T-helper 2 cell treated with Interferon-gamma antibody and Interleukin-4, amounts not matched to agents 5 μg/mL and 100 μg/mL, for 36 hours (primary cell): ENCODE data around the gene UBE2E2.

ENCODE experiments used
- DNase-seq: peaks from one replicate; pipeline ENCODE4 v3.0.0; 2021; ENCODE audit warnings: low spot score
- H3K27ac Mint-ChIP-seq: one replicate; pipeline ENCODE4 v1.8.0; 2021; ENCODE audit warnings: mild to moderate bottlenecking, mixed read lengths
- H3K27me3 Mint-ChIP-seq: one replicate; pipeline ENCODE4 v1.8.0; 2021; ENCODE audit warnings: low read depth, mixed read lengths
- H3K36me3 Mint-ChIP-seq: one replicate; pipeline ENCODE4 v1.8.0; 2021; ENCODE audit warnings: low read depth, mixed read lengths
- H3K4me1 Mint-ChIP-seq: one replicate; pipeline ENCODE4 v1.8.0; 2021; ENCODE audit warnings: low read depth, mixed read lengths
- H3K4me3 Mint-ChIP-seq: one replicate; pipeline ENCODE4 v1.8.0; 2022; ENCODE audit warnings: mild to moderate bottlenecking, moderate library complexity, mixed read lengths
- H3K9me3 Mint-ChIP-seq: one replicate; pipeline ENCODE4 v1.8.0; 2021; ENCODE audit warnings: mixed read lengths

The UBE2E2 gene

GRCh38 chr3:23356169-23356568 is 153.0 kb downstream of the UBE2E2 start:
- DNase-seq = no peak
- Mint-ChIP-seq H3K27ac (no peak overlapping the region), H3K9me3 (no peaks in the 10 kb centered on the region), H3K4me1 (no peaks in the 10 kb centered on the region), H3K4me3 (no peak overlapping the region), H3K36me3 (no peaks in the 10 kb centered on the region), H3K27me3 (no peaks in the 10 kb centered on the region)

GRCh38 chr3:23356923-23357322 is 153.8 kb downstream of the UBE2E2 start:
- H3K9me3 Mint-ChIP-seq = no peaks in the 10 kb centered on the region
- no peaks in the 10 kb centered on the region for H3K36me3 Mint-ChIP-seq
- H3K27ac Mint-ChIP-seq = no peak overlapping the region
- H3K4me1 Mint-ChIP-seq = no peaks in the 10 kb centered on the region
- no peaks in the 10 kb centered on the region for H3K27me3 Mint-ChIP-seq
- H3K4me3 Mint-ChIP-seq = no peak overlapping the region
- no peak for DNase-seq

DNA sequence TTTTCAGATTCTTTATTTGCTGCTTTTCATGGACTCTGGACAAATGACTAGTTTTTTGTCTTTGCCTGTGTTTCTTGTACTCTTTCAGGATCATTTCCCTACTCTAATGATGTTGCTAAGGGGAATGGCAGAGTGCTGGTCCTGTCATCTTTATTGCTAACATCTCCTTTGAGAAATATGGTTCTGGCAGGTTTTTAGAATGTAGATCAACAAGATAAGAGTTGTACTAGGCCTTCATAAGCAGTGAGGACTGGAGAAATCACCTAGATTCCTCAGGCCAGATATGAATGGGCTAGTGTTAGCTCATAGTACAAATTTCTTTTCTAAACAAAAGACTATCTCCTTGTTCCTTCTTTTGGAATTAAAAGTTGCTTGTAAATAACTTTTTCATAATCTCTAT is 156.0 kb downstream of the UBE2E2 start:
- Mint-ChIP-seq H3K4me1 (no peaks in the 10 kb centered on the region), H3K27me3 (no peaks in the 10 kb centered on the region), H3K9me3 (no peaks in the 10 kb centered on the region), H3K27ac (no peak overlapping the region), H3K4me3 (no peak overlapping the region), H3K36me3 (no peaks in the 10 kb centered on the region)
- DNase-seq = no peak

DNA sequence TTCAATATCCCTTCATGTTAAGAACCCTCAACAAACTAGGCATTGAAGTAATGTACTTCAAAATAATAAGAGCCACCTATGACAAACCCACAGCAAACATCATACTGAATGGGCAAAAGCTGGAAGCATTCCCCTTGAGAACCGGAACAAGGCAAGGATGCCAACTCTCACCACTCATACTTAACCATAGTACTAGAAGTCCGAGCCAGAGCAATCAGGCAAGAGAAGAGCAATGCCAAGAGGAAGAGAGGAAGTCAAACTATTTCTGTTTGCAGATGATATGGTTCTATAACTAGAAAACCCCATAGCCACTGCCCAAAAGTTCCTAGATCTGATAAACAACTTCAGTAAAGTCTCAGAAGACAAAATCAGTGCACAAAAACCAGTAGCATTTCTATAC is 161.9 kb downstream of the UBE2E2 start:
- Mint-ChIP-seq H3K36me3 (no peaks in the 10 kb centered on the region), H3K27me3 (no peaks in the 10 kb centered on the region), H3K9me3 (peaks cover 6% of the 10 kb centered on the region), H3K27ac (no peak overlapping the region), H3K4me1 (no peaks in the 10 kb centered on the region), H3K4me3 (no peak overlapping the region)
- no peak for DNase-seq

- DNase-seq = no peak
- Mint-ChIP-seq H3K36me3 (no peaks in the 10 kb centered on the region), H3K9me3 (peaks cover 6% of the 10 kb centered on the region), H3K4me1 (no peaks in the 10 kb centered on the region), H3K27ac (no peak overlapping the region), H3K4me3 (no peak overlapping the region), H3K27me3 (no peaks in the 10 kb centered on the region)
These were observed 165.6 kb downstream of the UBE2E2 start for GRCh38 chr3:23368731-23369130.

DNA sequence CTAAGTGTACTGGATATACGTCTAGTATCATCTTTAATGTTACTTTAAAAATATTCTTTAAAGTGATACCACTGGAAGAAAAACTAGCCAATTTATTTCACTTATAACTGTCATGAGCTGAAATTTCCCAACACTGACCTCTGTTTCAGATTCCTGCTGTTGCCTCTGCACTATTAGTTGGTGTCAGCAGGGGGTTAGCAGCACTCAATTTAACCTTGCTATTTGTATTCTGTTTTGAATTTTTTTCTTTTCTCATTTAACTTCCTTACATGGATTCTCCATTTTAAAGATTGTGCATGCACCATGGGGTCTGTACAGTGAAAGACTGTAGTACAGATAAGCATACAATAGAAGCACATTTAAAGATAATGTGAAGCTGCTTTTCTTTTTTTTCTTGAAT is 169.2 kb downstream of the UBE2E2 start:
- Mint-ChIP-seq H3K27me3 (peaks cover 2% of the 10 kb centered on the region), H3K27ac (no peak overlapping the region), H3K36me3 (no peaks in the 10 kb centered on the region), H3K4me1 (no peaks in the 10 kb centered on the region), H3K4me3 (no peak overlapping the region), H3K9me3 (no peaks in the 10 kb centered on the region)
- no peak for DNase-seq

- H3K4me3 Mint-ChIP-seq = no peak overlapping the region
- no peaks in the 10 kb centered on the region for H3K4me1 Mint-ChIP-seq
- H3K27ac Mint-ChIP-seq = no peak overlapping the region
- H3K9me3 Mint-ChIP-seq = no peaks in the 10 kb centered on the region
- H3K36me3 Mint-ChIP-seq = no peaks in the 10 kb centered on the region
- peaks cover 2% of the 10 kb centered on the region for H3K27me3 Mint-ChIP-seq
- DNase-seq = no peak
These were observed 173.6 kb downstream of the UBE2E2 start for GRCh38 chr3:23376516-23377248.

GRCh38 chr3:23377928-23378672 is 175.0 kb downstream of the UBE2E2 start:
- H3K36me3 Mint-ChIP-seq = no peaks in the 10 kb centered on the region
- H3K27me3 Mint-ChIP-seq = peaks cover 2% of the 10 kb centered on the region
- H3K4me1 Mint-ChIP-seq = no peaks in the 10 kb centered on the region

GRCh38 chr3:23383875-23384274 is 180.7 kb downstream of the UBE2E2 start:
- no peaks in the 10 kb centered on the region for H3K4me1 Mint-ChIP-seq
- no peak overlapping the region for H3K4me3 Mint-ChIP-seq
- no peaks in the 10 kb centered on the region for H3K27me3 Mint-ChIP-seq
- H3K36me3 Mint-ChIP-seq = no peaks in the 10 kb centered on the region
- H3K27ac Mint-ChIP-seq = no peak overlapping the region
- no peaks in the 10 kb centered on the region for H3K9me3 Mint-ChIP-seq
- DNase-seq = no peak

More at GRCh38 chr3:23377928-23378672, 175.0 kb downstream of the UBE2E2 start:
- DNase-seq = no peak
- Mint-ChIP-seq H3K4me3 (no peak overlapping the region), H3K27ac (no peak overlapping the region), H3K9me3 (no peaks in the 10 kb centered on the region)

DNA sequence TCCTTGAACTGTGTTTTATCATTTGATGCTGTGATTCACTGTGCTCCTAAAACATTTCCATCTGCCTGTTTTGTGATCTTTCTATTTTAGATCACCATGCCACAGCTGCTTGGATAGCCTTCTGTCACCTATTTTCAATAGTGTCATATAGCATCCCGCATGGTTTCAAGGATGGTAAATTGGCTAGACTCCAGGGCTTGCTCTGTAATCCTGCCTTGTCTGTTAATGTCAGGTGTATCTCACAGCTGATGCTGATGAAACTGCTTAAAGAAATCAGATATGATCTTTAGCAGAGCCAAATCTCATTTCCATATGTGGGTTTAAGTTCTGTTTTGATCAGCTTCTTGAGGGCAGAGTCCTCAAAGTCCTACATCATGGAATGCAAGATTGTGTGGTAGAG is 182.2 kb downstream of the UBE2E2 start:
- DNase-seq = no peak
- H3K36me3 Mint-ChIP-seq = no peaks in the 10 kb centered on the region
- H3K4me3 Mint-ChIP-seq = no peak overlapping the region
- H3K27ac Mint-ChIP-seq = no peak overlapping the region
- H3K9me3 Mint-ChIP-seq = no peaks in the 10 kb centered on the region
- H3K27me3 Mint-ChIP-seq = no peaks in the 10 kb centered on the region
- no peaks in the 10 kb centered on the region for H3K4me1 Mint-ChIP-seq

DNA sequence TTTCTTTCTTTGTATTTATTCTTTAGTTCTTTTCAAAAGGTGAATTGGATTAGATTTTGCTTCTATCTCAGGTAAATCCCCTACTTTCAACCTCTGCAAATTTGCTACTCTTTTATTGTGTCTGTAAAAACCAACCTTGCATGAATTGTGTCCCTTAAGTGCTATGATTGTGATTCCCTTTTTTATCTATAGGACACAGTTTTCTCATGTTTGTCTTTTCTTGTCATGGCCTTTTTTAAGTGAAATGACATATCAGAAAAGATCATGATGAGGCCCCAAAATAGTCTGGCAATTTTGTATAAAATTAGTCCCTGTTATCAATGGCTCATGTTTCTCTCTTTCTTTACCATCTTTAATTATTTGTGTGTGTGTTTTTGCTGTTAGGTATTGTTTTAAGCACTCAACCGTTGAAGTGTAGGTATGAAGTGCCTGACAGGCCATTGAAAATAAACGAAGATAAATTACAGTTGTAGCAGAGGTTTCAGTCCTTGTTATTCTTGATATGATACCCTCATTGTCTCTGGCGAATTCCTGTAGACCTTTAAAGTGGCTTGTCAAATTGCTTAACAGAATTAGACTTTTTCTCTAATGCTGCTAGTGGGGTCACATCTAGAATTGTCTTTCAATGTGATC is 184.3 kb downstream of the UBE2E2 start:
- no peak overlapping the region for H3K4me3 Mint-ChIP-seq

GRCh38 chr3:23389089-23389488 is 186.0 kb downstream of the UBE2E2 start:
- peaks cover 2% of the 10 kb centered on the region for H3K4me1 Mint-ChIP-seq
- H3K27me3 Mint-ChIP-seq = no peaks in the 10 kb centered on the region
- no peaks in the 10 kb centered on the region for H3K9me3 Mint-ChIP-seq
- no peak for DNase-seq
- H3K27ac Mint-ChIP-seq = no peak overlapping the region
- H3K36me3 Mint-ChIP-seq = no peaks in the 10 kb centered on the region
- H3K4me3 Mint-ChIP-seq = no peak overlapping the region

More for the DNA sequence above, 184.3 kb downstream of the UBE2E2 start:
- no peaks in the 10 kb centered on the region for H3K27me3 Mint-ChIP-seq
- no peak overlapping the region for H3K27ac Mint-ChIP-seq
- no peaks in the 10 kb centered on the region for H3K9me3 Mint-ChIP-seq
- peaks cover 2% of the 10 kb centered on the region for H3K4me1 Mint-ChIP-seq
- no peaks in the 10 kb centered on the region for H3K36me3 Mint-ChIP-seq
- DNase-seq = no peak

DNA sequence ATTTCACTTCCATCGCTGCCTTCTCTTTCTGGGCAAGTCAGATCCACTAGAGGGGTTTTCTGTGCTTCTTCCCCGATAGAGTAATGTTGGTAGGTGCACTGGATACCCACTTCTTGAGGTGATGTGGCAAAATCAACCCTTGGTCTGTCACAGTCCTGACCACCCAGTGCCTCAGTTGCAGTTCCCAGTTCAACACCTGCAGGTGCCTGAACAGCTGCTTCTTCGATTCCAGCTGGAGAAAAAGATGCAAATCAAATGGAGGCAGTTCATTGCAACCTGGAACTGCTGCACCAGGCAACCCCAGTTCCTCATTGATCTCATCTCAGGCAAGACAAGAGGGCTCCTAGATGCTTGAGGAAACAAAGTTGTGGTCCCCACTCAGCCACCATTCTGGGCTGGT is 186.6 kb downstream of the UBE2E2 start:
- Mint-ChIP-seq H3K9me3 (no peaks in the 10 kb centered on the region), H3K27me3 (no peaks in the 10 kb centered on the region), H3K4me3 (no peak overlapping the region), H3K36me3 (no peaks in the 10 kb centered on the region), H3K4me1 (peaks cover 2% of the 10 kb centered on the region), H3K27ac (no peak overlapping the region)
- no peak for DNase-seq

GRCh38 chr3:23390446-23390845 is 187.3 kb downstream of the UBE2E2 start:
- Mint-ChIP-seq H3K27me3 (no peaks in the 10 kb centered on the region), H3K36me3 (no peaks in the 10 kb centered on the region), H3K4me1 (peaks cover 2% of the 10 kb centered on the region), H3K9me3 (no peaks in the 10 kb centered on the region), H3K4me3 (no peak overlapping the region), H3K27ac (no peak overlapping the region)
- DNase-seq = no peak
